Measurements from ENCODE around the gene TUBGCP4.

Gene TUBGCP4, protein sequence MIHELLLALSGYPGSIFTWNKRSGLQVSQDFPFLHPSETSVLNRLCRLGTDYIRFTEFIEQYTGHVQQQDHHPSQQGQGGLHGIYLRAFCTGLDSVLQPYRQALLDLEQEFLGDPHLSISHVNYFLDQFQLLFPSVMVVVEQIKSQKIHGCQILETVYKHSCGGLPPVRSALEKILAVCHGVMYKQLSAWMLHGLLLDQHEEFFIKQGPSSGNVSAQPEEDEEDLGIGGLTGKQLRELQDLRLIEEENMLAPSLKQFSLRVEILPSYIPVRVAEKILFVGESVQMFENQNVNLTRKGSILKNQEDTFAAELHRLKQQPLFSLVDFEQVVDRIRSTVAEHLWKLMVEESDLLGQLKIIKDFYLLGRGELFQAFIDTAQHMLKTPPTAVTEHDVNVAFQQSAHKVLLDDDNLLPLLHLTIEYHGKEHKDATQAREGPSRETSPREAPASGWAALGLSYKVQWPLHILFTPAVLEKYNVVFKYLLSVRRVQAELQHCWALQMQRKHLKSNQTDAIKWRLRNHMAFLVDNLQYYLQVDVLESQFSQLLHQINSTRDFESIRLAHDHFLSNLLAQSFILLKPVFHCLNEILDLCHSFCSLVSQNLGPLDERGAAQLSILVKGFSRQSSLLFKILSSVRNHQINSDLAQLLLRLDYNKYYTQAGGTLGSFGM

DNA sequence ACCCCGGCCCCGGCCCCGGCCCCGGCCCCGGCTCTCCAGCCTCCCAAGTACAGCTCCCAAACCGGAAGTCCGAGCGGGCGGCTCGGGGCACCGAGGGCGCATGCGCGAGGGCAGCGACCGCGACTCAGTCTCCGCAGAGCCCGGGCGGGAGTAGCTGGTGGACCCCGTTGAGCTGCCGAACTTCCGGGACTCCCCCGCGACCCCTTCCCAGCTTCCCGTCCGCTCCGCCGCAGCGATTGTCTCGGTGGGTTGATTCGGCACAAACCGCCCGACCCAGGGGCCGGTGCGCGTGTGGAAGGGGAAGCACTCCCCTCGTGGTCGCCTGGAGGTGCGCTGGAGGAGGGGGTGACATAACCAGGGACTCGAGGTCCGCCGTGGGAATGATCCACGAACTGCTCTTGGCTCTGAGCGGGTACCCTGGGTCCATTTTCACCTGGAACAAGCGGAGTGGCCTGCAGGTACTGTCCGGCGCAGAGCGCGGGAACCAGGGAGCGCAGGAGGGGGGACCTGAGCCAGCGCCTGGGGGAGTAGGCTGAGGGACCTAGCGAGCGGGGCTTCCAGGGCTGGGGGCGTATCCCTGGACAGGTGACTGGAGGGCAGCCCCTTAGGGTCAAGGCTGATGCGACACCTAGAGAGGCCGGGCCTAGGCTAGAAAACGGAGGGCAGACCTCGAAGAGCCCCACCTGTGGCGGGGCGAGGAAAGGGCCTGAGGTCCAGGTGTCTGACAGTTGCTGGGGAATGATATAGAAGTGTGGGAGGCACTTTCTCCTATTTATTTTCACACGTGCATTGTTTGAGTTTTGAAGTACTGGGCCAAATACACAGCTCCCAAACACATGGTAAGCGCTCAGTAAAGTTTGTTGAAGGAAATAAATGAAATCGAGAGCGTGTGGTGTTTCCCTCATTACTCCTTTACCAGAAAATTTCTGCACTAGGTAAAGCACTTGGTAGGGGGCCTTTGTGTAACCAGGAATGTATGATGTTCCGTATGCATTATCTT lies at the start of gene TUBGCP4, which contains the start of gene ZSCAN29:
TSS of gene TUBGCP4 (plus strand) at position 127 of the 1,000 bp plus-strand sequence. CDS start at position 381, 254 bp downstream.
TSS of gene ZSCAN29 (minus strand) at position 69 of the 1,000 bp plus-strand sequence. CDS start 1,130 bp downstream, outside the sequence.
- Mint-ChIP-seq H3K27me3 (no peaks in the 10 kb centered on the region), H3K4me3 (peak within 1 kb of the TSS; percentile 97), H3K36me3 (peaks cover 29% of the 10 kb centered on the region), H3K4me1 (peaks cover 43% of the 10 kb centered on the region), H3K9me3 (peaks cover 10% of the 10 kb centered on the region), H3K27ac (peak within 1 kb of the TSS; percentile 88)
- ATAC-seq (ENCODE audit: low read depth) (peak; percentile 79), DNase-seq (ENCODE audit: low spot score in 2 of 2) (peak; percentile 70 to 75)

DNA sequence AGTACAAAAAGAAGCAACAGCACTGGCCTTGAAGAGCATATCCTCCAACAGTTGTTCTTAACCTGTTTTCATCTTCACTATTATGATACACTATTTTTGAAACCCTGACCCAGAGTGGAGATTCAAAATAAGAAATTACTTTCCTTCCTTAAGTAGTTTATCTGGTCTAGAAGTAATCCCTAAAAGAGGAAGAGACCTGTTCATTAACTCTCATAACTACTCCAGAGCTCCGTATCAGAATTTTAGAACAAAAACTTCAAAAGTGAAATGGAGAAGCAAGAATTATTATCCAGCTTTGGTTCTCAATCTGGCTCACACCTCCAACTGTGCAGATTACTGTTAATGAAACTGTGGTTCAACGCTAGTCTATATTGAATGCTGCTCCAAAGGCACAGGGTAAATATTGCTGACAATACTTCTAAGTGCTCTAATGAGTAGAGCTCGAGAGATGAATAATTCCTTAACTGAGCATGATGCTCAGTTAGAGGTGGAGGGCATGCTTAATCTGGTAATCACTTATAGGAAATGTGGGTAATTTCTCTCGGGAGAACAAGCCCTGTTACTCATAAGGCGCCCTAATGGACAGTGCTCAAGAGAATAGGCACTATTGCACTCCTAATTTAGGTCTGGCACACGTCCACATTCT lies 45.7 kb upstream of the TUBGCP4 start:
- H3K4me3 Mint-ChIP-seq: no peak overlapping the region
- peaks cover 12% of the 10 kb centered on the region for H3K4me1 Mint-ChIP-seq
- peaks cover 3% of the 10 kb centered on the region for H3K36me3 Mint-ChIP-seq
- ATAC-seq (ENCODE audit: low read depth) (no peak), DNase-seq (ENCODE audit: low spot score in 2 of 2) (no peak)
- no peak overlapping the region for H3K27ac Mint-ChIP-seq
- no peaks in the 10 kb centered on the region for H3K27me3 Mint-ChIP-seq
- H3K9me3 Mint-ChIP-seq: no peaks in the 10 kb centered on the region

DNA sequence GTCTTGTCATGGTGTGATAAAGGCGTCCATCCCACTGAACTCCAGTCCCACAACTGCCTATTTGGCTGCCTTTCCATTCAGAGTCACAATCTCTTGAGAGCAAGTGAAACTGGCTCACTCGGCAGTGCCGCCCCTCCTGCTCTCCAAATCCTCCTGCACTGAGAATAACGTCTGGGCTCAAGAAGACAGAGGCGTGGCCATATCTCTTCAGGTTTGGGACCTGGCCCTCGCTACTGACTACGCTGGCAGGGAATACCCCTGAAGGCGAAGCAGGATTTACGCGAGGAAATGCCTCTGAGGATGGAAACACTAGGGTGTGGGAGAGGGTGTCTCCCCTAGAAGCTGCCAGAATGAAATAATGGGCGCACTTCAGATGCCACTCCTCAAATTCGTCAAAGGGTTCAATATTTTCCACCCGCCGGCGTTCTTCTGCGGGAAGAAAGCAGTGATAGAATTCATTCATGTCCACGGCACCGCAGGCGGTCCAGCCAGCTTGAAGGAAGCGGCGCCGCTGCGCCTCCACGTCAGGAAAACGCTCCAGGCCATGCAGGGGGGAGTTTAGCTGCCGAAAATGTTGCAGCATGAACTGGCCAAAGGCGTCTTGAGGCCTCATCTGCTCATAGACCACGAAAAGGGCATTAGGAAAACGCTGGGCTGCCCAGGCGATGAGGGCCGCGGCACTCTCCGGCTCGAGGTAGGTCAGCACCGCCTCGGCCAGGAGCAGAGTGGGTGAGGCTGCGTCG lies 41.5 kb upstream of the TUBGCP4 start:
- Mint-ChIP-seq H3K36me3 (peaks cover 5% of the 10 kb centered on the region), H3K27ac (peak overlapping the region; percentile 99), H3K9me3 (no peaks in the 10 kb centered on the region), H3K4me3 (peak overlapping the region; percentile 95), H3K27me3 (no peaks in the 10 kb centered on the region), H3K4me1 (peaks cover 18% of the 10 kb centered on the region)
- ATAC-seq (ENCODE audit: low read depth) (no peak), DNase-seq (ENCODE audit: low spot score in 2 of 2) (peak in 1 of 2 donors; percentile 17)

DNA sequence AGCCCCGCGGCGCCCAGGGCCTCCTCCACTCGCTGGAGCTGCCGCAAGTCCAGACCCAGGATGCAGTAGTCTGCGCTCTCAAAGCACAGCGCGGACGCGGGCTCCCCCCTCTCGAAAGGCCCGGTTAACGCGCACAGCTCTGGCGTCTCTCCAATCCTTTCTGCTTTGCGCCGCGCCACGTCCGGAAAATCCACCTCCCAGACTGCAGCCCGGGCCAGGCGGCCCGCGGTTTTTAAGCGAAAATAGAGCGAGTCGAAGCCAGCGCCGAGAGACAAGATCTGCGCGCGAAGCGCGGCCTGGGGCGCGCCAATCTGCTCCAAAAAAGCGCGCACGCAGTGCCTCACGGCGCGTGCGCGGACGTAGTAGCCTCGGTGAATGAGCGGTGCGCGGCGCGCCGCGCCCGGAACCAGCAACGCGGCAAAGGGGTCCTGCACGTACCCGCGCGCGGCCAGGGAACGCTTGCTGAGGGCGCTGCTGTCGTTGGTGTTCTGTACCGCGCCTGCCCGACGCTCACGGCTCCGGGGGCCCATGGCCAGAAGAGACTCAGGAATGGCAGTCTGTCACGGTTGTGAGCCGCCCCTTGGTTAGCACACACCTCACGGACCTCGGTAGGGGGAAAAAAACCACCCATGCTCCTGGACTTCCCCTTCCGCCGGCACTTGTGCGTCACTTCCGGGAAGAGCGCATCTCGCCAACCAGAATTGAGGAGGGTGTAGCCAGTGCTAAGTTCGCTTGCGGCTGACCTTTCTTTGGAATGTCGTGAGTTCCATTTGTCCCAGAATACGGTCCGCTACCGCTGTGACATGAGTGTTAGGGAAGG lies 40.7 kb upstream of the TUBGCP4 start, which contains the start of gene LCMT2:
TSS of gene LCMT2 (minus strand) at position 614 of the 820 bp plus-strand sequence. CDS start at position 530, 84 bp downstream.
- Mint-ChIP-seq H3K9me3 (no peaks in the 10 kb centered on the region), H3K36me3 (peaks cover 10% of the 10 kb centered on the region), H3K27ac (peak within 1 kb of the TSS; percentile 99), H3K27me3 (no peaks in the 10 kb centered on the region), H3K4me3 (peak within 1 kb of the TSS; percentile 95), H3K4me1 (peaks cover 18% of the 10 kb centered on the region)
- DNase-seq (ENCODE audit: low spot score in 2 of 2) (peak; percentile 86 to 88), ATAC-seq (ENCODE audit: low read depth) (peak; percentile 86)

DNA sequence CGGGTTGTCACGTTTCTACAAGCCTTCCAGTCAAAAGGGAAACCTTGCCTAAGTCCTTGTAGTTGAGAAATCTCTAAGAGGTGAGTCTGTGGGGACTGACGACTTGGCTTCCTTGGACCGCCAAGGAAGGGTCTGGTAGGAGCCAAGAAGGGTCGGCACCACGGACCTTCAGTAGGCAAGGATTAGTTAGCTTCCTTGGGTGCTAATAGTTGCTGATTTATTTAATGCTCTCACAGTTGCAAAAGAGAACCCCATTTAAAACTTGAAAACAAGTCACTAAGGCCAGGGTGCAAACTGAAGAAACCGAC lies 40.2 kb upstream of the TUBGCP4 start:
- peak overlapping the region; percentile 95 for H3K4me3 Mint-ChIP-seq
- no peaks in the 10 kb centered on the region for H3K27me3 Mint-ChIP-seq
- DNase-seq (ENCODE audit: low spot score in 2 of 2) (no peak), ATAC-seq (ENCODE audit: low read depth) (peak; percentile 7)
- H3K4me1 Mint-ChIP-seq: peaks cover 17% of the 10 kb centered on the region
- H3K36me3 Mint-ChIP-seq: peaks cover 13% of the 10 kb centered on the region
- H3K9me3 Mint-ChIP-seq: no peaks in the 10 kb centered on the region
- peak overlapping the region; percentile 99 for H3K27ac Mint-ChIP-seq

DNA sequence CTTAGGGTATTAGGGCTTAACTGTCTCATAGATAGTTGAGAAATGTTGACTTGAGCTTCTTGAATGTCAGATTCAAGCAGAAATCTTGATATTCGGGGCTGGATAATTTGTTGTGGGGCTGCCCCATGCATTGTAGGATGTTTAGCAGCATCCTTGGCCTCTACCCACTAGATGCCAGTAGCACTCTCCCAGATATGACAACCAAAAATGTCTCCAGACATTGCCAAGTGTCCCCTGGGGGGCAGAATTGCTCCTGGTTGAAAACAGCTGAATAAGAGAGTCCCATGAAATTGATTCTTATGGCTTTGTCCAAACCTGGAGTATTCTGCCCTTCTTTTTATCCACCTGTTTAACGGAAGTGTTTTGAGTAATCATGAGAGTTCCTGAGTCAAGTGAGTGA lies 24.6 kb upstream of the TUBGCP4 start:
- ATAC-seq (ENCODE audit: low read depth) (no peak), DNase-seq (ENCODE audit: low spot score in 2 of 2) (no peak)
- no peaks in the 10 kb centered on the region for H3K4me1 Mint-ChIP-seq
- H3K27me3 Mint-ChIP-seq: no peaks in the 10 kb centered on the region
- no peak overlapping the region for H3K27ac Mint-ChIP-seq
- no peak overlapping the region for H3K4me3 Mint-ChIP-seq
- H3K36me3 Mint-ChIP-seq: peaks cover 14% of the 10 kb centered on the region
- H3K9me3 Mint-ChIP-seq: no peaks in the 10 kb centered on the region

DNA sequence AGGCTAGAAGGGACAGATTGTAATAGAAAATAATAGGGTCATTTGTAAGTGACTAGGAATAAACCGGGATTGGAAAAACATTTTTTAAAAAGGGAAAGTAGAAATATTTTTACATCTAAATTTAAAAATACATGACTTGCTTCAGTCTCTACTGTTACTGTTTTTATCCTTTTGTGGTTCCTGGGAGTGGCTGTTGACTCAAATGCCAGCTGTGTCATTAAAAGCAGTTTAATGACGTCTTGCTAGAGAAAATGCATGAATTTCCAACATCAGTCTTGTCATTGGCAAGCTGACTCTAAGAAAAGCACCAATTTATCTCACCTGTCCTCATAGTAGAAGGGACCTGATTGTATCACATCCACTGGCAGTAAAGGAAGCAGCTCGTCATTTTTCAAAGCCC lies 23.8 kb upstream of the TUBGCP4 start:
- H3K27ac Mint-ChIP-seq: no peak overlapping the region
- H3K9me3 Mint-ChIP-seq: no peaks in the 10 kb centered on the region
- ATAC-seq (ENCODE audit: low read depth): no peak
- no peak for DNase-seq (ENCODE audit: low spot score in 2 of 2)
- no peaks in the 10 kb centered on the region for H3K4me1 Mint-ChIP-seq
- H3K27me3 Mint-ChIP-seq: no peaks in the 10 kb centered on the region
- H3K36me3 Mint-ChIP-seq: peaks cover 14% of the 10 kb centered on the region
- no peak overlapping the region for H3K4me3 Mint-ChIP-seq

DNA sequence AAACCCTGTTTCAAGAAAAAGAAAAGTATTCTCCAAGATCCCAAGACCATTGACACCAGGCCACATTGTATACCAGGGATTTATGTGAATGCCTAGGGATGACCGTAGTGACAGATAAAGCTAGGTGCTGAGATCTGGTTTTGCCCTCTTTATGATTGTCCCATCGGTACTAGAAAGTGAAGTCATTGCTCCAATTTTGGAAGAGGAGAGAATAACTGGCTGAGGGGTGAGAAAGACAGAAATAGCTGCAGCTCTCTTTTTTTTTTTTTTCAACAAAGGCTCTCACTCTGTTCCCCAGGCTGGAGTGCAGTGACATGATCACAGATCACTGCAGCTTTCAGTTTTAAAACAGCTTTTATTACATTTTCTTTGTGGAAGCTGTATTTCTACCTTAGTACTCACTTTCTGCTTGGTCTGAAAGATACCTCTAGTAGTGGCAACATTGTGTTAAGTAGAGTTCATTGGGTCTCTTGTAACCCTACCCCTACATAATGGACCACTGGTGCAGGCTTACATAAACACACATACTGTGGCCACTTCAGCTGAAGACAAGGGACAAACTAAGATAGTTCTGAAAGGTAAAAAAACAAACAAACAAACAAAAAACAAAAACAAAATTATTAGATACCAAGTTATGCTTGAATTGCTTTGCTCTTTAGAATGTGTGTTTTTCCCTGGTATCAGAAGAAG lies 18.1 kb upstream of the TUBGCP4 start:
- Mint-ChIP-seq H3K9me3 (peaks cover under 1% of the 10 kb centered on the region), H3K36me3 (peaks cover 17% of the 10 kb centered on the region), H3K4me3 (no peak overlapping the region), H3K27me3 (no peaks in the 10 kb centered on the region), H3K4me1 (no peaks in the 10 kb centered on the region), H3K27ac (no peak overlapping the region)
- DNase-seq (ENCODE audit: low spot score in 2 of 2) (no peak), ATAC-seq (ENCODE audit: low read depth) (no peak)

DNA sequence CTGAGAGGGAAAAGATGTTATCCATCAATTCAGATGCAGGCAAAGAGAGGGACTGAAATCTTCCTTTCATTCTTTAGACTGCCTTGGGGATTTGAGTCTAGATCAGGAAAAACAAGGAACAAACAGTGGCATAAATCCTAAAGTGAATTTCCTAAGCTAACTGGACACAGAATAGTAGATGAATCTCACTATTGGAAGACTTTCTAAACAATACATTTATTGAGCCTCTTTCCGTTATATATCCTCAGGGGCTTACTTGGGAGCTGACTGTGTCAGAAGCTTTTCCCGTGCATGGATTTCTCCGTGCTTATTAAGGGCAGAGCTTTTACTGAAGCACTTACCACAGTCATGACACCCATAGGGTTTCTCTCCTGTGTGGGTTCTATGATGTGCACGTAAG lies 10.1 kb upstream of the TUBGCP4 start:
- Mint-ChIP-seq H3K27me3 (no peaks in the 10 kb centered on the region), H3K4me1 (peaks cover 11% of the 10 kb centered on the region), H3K27ac (no peak overlapping the region), H3K4me3 (no peak overlapping the region), H3K9me3 (peaks cover 14% of the 10 kb centered on the region), H3K36me3 (peaks cover 57% of the 10 kb centered on the region)
- no peak for DNase-seq (ENCODE audit: low spot score in 2 of 2)
- ATAC-seq (ENCODE audit: low read depth): no peak

DNA sequence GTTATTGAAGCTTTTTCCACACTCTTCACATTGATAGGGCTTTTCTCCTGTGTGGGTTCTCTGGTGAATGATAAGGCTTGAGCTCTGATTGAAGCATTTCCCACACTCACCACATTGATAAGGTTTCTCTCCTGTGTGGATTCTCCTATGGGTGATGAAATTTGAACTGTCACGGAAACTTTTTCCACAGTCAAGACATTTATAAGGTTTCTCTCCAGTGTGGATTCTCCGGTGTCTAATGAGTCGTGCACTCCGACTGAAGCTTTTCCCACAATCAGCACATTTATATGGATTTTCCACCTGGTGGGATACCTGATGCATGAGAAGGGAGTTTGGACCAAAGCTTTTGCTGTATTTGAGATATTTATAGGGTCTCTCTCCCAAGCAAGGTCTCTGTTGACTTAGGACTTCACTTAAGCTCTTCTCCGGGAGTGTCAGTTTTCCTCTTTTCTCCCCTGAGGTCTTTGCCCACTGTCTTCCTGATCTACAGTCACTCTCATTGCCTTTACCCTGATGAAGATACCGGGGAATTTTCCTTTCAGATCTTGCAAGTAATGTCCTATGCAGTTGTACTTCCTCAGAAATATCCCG lies 9.5 kb upstream of the TUBGCP4 start:
- H3K27ac Mint-ChIP-seq: no peak overlapping the region
- H3K9me3 Mint-ChIP-seq: peaks cover 15% of the 10 kb centered on the region
- no peak overlapping the region for H3K4me3 Mint-ChIP-seq
- no peak for ATAC-seq (ENCODE audit: low read depth)
- no peak for DNase-seq (ENCODE audit: low spot score in 2 of 2)
- peaks cover 11% of the 10 kb centered on the region for H3K4me1 Mint-ChIP-seq
- H3K27me3 Mint-ChIP-seq: no peaks in the 10 kb centered on the region
- H3K36me3 Mint-ChIP-seq: peaks cover 61% of the 10 kb centered on the region

DNA sequence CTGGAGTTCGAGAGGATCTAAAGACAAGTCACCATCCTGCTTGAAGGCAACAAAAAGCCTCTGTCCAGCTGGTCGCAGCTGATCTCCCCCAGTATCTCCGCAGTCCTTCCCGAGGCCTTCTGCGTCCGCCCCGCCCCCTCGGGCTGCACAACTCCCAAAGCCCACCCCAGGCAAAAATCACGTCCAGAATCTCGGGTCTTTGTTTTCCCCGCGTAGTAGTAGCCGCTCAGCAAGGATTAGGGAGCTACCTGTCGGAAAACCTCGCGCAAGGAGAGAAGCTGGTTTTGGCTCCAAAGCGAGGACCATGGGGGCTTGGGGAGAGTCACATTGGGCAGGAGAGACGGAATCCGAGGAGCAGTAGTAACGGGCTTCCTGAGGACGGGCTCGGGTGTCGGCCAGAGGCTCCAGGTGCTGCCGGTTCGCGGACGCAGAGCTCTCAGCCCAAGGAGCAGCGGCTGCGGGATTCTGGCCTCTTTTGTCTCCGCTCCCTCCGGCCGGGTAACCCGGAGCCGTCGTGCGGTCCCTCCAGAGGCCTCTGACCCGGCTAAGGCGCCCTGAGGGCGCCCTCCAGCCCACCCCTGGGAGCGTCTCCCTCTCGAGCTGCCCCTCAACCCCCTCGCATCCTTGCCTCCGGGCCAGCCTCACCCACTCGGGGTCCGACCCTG lies 459 bp upstream of the TUBGCP4 start:
- peaks cover 40% of the 10 kb centered on the region for H3K4me1 Mint-ChIP-seq
- peak overlapping the region; percentile 88 for H3K27ac Mint-ChIP-seq
- H3K36me3 Mint-ChIP-seq: peaks cover 35% of the 10 kb centered on the region
- no peaks in the 10 kb centered on the region for H3K27me3 Mint-ChIP-seq
- ATAC-seq (ENCODE audit: low read depth) (peak; percentile 51), DNase-seq (ENCODE audit: low spot score in 2 of 2) (no peak)
- peaks cover 11% of the 10 kb centered on the region for H3K9me3 Mint-ChIP-seq
- H3K4me3 Mint-ChIP-seq: peak overlapping the region; percentile 97
